EL (cell line): ENCODE data around the gene PERCC1.

ENCODE experiments used
- DNase-seq: peaks from one replicate; pipeline ENCODE4 v3.0.0-alpha.2; 2016

Gene PERCC1

DNA sequence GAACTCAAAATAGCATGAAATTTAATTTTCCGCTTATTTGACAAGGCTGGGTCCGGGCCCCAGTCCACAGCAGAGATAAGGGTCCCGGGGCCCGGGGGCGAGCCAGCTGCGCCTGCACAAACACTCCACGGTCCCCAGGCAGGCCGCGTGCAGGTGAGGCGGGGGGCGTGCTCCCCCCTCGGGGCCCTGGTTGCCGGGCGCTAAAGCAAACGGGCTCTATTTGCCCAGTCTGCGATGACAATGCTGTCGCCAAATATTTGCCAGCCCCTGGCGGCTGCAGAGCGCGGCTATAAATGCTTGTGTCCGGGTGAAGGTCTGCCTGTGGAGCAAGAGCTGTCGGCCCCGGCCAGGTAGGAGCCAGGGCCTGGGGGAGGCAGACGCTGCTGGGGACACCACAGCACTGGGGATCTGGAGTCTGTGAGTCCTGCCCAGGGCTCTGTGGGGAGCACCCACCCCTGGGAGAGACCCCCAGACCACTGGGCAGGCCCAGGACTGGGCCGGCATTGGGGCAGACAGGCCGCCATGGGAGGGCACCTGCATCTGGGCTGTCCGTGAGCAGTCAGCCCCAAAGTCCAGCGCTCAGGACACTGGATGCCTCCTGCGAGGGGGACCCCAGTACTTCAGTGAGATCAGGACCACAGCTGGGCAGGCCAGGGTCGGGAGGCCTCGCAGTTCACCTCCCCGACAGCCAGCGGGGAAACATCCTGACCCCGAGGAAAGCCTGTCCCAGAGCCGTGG lies at the start of gene PERCC1:
Gene PERCC1 (plus strand): TSS at position 320 of the 738 bp plus-strand sequence. CDS start 1,516 bp downstream, outside the sequence.
- no peak for DNase-seq

DNA sequence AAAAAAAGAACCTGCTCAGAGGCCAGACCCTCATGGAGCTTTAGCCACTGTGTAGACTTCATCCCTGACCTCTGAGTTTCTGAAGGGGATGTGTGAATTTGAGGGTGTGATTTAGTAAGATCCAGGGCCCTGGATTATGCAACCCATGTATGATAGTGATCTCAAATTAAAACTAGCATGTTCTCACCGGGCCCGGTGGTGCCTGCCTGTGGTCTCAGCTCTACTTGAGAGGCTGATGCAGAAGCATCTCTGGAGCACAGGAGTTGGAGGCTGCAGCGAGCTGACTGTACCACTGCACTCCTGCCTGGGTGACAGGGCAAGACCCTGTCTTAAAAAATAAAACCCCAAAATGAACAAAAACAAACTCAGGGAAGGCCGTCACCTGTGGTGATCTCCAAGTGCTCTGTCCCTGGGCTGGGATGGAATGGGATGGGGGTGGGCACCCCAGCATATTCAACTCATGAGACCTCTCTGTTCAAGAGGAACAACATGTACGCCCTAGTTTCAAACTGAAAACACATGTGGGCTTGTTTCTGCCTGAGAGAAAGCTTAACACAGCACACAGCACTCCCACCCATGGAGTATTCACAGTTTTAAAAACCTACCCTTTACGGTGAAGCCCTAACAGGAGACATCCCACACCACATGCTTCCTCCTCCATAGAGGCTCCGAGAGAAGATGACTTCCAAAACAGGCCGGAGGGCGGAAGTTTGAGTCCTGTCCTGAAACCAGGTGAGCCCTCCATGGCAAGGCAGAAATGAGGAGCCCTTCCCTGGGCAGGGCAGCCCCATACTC lies 49.1 kb upstream of the PERCC1 start:
- DNase-seq, result no peak

DNA sequence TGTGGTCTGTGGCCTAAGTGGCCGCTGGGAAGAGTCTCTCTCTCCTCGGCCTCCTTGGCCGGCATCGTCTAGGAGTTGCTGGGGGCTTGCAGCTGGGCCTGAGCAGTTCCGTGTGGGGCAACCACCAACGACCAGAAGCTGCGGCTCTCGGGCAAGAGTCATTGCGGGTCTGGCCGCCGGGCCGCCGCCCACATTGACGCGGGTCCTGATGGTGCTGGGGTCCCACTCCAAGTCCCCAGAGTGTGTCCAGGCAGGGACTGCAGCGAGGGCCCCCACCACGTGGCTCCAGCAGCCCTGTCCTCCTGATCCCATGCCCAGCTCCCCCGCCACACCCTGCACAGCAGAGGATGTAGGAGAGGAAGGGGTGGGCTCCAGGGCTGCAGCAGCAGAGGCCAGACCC lies 47.3 kb upstream of the PERCC1 start:
- no peak for DNase-seq

DNA sequence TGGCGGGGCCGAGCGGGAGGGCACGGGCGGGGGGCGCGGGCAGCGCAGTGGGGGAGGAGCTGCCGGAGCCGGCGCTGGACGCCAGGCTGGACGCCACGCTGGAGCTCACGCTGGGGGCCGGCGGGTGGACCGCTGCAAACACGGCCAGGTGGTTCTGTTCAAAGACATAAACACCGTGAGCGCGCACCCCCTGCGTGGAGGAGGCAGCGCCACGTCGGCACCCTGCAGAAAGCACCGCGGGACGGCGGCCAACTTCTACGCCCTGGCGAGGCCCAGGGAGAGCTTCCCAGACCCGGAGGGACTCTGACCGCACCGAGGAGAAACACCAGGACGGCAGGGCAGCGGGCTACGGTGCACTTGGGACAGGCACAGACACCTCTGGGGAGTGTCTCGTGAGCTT lies 45.6 kb upstream of the PERCC1 start:
- DNase-seq, result no peak

DNA sequence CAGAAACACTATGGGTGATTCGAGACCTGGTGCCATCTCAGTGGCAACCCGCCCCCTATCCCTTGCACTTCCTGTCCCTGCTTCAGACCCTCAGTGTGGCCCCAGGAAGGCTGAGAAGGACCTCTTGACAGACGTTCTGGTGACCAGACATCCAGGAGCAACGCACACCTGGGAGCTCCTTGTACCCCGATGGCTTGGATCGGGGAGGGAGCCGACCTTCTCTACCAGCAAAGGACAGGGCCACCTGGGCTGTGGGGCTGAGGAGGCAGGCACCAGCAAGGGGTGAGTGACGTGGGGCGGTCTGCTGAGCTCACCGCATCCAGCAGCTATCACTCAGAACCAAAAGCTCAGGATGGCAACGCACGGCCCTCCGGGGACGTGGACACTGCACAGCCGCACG lies 43.5 kb upstream of the PERCC1 start:
- DNase-seq, result no peak

DNA sequence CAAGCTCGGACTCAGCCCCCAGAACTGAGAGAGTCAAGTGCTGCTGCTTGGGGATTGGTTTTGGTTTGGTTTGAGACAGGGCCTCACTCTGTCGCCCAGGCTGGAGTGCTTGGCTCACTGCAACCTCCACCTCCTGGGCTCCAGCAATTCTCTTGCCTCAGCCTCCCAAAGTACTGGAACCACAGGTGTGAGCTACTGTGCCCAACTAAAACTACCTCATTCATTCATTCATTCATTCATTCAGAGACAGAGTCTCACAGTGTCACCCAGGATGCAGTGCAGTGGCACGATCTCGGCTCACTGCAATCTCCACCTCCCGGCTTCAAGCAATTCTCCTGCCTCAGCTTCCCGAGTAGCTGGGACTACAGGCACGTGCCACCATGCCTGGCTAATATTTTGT lies 41.1 kb upstream of the PERCC1 start:
- no peak for DNase-seq

DNA sequence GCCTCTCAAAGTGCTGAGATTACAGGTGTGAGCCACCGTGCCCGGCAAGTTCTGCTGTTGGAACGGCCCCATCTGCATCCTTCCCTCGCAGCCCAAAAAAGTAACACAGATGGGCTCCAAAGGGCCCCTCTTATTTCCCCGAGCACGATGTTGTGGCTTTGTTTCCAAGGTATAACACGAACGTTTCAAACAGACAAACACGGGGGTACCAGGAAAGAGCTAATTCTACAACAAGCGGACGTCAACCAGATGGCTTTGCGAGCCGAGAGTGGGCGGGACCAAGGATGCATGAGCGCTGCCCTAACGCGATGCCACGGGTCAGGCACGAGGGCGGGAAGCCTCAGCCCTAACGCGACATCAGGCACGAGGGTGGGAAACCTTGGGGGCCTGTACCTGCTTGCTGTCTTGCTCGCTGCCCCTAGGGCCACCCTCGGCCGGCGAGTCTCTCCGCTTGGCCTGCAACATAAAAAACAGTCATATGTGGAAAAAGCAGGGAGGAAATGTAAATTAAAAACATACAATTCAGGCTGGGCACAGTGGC lies 40.6 kb upstream of the PERCC1 start:
- no peak for DNase-seq

DNA sequence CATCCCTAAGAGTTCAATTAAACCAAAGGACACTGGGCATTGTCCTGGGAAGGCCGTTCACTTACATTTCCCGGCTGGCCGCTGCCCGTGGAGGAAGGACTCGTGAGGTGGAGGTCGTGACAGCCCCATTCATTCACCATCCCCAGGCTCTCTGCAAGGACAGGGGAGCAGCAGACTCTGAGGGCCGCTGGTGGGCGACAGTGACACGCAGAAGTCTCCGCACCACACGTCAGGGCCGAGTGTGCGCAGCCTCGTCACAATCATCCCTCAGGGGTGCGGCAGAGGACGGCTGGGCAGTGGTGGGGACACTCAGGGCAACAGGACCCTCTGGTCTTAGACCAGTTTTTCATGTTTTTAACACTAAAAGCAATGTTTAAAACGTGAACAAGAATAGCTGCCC lies 38.1 kb upstream of the PERCC1 start:
- DNase-seq, result no peak

DNA sequence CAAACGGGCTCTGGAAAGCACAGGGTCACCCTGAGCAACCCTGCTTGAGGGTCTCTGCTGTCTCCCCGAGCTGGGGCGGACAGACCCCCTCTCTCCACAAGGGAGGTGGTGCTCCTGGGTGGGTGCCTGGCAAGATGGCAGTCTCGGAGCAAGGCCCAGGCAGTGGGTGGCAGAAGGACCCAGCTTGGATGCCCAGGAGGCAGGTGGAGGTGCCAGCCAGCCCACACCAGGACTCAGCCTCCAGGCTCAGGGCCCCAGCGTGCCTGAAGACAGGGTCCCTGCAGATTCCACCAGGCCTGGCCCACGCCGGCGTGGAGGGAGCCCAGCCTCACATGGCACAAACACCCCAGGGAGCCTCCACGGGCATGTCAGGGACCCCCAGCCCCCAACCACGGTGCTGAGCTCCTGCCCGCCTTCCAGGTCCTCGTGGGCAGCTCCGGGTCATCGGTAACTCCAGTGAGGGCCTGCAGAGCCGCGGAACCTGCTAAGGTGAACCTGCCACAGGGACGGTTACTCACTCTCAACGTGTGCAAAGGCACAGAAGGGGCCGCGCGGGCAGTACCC lies 37.2 kb upstream of the PERCC1 start:
- DNase-seq, result no peak

DNA sequence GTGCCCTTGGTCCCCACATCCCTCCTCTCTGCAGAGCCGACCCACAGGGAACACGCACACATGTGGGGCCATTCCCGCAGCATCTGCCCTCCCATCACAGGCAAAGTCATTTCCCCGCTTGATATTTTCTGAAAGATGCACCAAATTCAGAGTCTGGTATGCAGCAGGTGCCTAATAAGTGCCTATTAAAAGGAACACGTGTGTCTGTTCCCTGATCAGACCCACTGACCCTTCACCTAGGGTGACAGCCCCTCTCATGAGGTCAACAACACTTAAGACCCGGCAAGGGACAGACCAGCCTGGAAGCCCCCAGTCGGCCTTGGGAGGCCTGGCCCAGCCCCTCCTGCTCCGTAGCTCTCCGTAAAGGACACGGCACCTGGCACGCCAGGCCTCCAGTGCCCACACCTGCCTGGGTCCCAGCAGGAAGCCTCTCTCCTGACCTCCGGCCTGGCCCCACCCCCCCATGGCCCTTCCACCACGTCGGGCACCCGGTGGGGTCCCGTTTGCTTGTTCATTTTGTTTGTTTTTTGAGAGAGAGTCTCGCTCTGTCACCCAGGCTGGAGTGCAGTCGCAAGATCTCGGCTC lies 36.4 kb upstream of the PERCC1 start:
- no peak for DNase-seq

DNA sequence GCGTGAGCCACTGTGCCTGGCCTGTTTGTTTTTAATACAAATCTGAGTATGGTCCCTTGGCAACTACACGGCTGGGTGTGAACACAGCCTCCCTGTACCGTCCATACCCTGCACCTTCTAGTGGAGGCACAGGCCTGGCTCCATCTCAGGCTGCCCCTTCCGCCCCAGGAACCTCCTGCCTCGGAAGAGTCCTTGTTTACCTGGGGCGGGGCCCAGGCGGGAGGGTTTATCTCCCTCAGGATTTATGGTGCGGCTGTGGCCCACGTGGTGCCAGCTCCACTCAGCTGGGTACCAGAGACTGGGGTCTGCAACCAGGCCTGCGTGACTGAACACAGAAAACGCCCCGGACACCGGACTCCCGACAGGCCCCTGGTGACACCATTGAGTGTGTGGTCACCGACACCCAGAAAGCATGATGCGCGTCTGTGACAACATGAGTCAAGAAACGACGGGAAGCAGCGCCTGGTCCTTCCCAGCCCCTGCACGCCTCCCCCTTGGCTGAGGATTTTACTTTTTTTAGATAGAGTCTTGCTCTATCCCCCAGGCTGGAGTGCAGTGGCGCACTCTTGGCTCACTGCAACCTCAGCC lies 35.3 kb upstream of the PERCC1 start:
- DNase-seq, result no peak

DNA sequence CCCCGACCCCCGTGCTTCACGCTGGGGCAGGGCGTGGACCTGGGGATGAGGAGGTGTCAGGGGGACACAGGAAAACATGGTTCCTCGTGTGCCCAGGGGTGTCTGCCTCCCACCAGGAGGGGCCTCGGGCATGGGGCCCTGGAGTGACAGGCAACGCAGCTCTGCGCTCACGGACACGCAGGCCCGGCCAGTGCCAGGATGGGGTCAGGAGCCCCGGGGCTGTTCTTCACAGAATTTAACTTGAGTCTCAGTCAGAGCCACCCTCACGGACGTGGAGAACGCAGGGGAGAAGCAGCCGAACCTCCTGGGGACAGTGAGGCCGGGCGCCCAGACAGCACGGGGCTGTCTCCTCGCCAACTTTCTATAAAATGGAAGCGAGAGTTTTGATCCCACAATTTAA lies 33.1 kb upstream of the PERCC1 start:
- no peak for DNase-seq

DNA sequence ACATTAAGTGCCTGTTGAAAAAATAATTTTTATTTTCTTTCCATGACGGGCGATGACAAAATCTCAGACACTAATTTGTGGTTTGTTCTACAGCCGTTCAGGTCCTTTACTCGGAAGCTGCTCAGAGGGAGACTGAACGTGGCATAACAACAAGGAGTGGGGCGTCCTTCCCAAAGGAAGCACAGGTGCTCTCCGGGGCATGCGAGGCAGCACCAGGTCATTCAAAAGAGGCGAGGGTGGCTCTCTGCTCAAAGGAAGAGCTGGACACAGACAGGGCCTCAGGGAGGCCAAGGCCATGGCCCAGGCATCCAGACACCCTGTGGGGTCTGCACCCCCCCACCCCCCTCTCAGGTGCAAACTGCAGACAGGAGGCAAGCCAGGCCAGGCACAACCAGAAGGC lies 32.5 kb upstream of the PERCC1 start:
- DNase-seq, result no peak

DNA sequence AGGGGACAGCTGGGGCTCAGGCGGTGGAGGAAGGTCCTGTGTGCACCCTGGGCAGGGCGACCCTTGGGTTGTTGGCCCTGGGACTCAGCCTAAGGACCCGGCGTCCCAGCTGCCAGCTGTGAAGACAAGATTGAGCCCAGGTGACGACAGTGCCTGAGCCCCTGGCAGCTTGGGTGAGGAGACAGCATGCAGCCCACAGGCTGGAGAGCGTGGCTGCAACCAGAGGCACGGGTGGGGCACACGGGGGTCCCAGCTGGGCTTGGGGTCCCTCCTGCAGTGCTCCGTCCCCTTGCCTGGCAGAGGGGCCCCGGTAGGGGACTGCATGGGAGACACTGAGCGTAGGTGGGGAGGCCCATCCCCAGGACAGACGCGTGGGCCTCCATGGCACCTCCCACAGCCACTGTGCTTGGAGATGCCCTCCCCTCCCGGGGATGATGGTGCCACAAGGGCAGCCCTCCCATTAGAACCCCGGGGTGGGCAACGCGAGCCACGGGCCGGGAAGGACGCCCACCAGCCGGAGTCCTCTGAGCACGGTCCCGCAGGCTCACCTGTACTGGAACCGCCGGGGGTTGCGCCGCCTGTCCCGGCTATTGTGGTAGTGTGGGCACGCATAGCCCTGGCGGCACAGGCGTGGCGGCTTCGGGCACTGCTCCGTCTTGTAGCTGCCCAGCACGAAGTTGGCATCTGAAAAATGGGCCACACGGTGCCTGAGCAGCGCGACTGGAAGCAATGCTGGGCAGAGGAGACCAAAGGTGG lies 31.9 kb upstream of the PERCC1 start:
- no peak for DNase-seq

DNA sequence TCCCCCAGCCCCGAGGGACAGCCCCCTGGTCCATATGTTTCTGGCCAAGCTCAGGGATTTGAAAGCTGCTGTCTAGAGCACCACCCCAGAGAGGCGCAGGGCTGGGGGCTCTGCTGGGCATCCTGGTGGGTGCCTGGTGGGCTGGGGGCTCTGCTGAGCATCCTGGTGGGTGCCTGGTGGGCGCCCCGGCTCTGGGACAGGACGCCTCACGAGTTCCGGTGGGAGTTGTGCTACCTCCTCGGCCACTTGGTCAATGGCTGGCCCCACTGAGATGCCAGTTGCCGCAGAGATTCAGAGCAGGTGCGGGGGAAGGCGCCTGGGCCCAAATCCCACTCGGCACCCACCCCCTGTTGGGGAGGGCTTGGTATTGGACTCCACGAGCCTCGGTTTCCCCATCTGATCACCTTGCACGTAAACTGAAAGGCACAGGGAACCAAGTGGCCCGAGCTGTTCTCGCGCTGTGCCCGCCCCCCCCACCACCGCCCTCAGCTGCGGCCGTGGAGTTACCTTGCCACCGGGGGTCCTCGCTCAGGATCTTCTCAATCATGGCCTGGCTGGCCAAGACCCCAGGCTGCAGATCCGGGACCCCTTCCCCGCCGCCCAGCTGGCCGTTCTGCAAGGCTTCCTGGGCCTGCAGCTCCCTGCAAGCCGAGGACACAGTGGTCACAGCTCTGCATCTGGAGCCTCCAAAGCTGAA lies 29.7 kb upstream of the PERCC1 start:
- no peak for DNase-seq

DNA sequence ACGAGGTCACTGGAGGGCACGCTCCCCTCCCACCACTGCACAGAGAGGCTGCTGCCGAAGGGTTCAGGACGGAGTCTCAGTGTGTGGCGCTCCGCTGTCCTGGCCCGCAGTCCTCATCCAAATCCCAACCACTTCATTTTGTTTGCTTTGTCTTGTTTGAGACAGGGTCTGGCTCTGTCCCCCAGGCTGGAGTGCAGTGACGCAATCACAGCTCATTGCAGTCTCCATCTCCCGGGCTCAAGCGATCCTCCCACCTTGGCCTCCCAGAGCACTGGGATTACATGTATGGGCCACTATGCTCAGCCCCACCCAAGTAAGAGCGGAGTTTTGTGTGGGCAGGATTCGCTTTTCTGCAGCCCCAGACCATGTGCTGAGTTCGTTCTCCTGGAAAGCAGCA lies 29.1 kb upstream of the PERCC1 start:
- DNase-seq, result no peak

DNA sequence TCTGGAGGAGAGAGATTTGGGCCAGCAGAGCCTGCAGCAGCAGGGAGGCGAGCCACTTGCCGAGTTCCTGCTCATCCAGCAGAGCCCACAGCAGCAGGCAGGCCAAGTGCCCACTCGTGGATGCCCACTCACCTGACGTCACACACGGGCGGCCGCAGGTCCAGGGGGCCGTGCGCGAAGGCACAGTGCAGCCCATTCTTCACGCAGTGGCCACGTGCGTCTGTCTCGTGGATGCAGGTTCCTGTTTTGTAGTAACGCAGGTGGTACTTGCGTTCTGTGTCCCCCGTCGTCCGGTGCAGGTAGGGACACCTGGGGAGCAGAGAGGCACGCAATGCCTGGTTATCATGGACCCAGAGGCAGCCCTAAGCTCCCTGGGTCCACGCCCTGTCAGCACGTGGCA lies 27.8 kb upstream of the PERCC1 start:
- no peak for DNase-seq

DNA sequence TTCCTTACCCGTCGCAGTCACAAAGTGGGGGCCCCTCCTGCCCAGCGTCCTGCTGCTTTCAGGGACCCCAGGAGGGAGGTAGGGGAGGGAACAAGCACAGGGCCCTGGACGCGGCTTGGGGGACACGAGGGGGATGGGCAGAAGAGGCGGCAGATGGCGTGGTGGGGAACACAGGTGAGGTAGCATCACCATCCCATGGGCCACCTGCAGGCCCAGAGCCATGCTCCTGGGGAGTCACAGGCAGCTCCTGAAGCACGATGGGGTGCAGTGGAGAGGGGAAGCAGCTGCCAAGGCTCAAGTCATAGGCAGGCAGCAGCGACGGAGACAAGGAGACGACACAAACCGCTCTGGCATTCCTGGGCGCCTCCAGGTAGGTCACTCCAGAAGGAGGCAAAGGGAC lies 27.1 kb upstream of the PERCC1 start:
- DNase-seq, result no peak

DNA sequence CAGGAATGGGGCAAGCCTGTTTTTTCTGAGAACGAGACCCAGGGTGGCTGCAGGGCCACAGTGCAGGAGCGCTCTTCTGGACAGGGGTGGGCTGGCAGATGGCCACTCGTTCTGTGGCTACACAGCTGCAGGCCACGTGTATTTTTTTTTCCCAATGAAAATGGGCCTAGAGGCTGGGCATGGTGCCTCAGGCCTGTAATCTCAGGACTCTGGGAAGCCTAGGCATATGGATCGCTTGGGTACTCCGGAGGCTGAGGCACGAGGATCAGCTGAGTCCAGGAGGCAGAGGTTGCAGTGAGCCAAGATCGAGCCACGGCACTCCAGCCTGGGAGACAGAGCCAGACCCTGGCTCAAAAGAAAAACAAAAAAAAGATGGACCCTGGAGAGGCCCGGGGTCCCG lies 23.1 kb upstream of the PERCC1 start:
- DNase-seq, result no peak

DNA sequence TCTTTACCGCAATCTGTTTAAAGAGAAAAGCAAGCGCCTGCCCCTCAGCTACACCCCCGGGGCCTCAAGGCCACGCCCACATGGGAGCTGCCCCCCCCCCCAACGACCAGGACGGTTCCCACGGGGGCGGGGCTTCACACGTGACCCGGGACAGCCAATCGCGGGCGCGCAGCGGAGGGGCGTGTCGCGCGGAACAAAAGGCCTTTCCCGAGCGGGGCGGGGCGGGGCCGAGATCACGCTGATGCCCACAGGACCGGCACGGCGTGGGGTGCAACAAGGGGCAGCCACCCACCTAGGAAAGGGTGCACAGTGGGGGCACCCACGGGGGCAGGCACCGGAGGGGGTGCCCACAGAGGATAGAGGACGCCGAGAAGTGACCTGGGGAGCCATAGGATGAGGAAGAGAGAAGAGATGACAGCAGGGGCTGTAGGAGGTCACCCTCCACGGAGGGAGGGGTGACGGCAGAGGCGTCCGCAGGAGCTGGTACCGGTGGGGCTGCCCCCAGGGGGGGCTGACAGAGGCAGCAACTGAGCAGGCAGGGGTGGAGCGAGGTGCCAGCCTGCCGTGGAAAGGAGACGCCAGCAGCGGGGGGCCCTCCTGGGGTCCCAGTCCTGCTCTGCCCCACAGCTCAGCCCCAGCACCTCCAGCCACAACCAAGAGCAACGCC lies 22.6 kb upstream of the PERCC1 start:
- DNase-seq, result peak; percentile 87

DNA sequence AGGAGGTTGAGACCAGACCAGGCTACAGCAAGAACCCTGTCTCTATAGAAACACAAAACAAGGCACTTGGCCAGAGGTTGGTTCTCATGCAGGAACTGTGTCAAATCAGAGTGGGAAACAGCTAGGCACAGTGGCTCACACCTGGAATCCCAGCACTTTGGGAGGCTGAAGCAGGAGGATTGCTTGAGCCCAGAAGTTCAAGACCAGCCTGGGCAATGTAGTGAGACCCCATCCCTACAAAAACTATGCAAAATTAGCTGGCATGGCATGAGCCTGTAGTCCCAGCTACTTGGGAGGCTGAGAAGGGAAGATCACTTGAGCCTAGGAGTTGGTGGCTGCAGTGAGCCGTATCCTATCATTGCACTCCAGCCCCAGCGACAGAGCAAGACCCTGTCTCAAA lies 18.0 kb upstream of the PERCC1 start:
- no peak for DNase-seq
